Measurements from ENCODE around the gene PPFIA1. TPM values are rescaled to one million over a fixed set of nuclear protein-coding genes. Genes with fewer than 3 reads are reported as not detected.

Gene PPFIA1
- total and polyA plus RNA-seq, 2 of the 8 experiments (the other 6 are each of a cell fraction or from before 2014, with no cell fraction given) = 44.3 to 73.5 TPM

GRCh38 chr11:70364178-70364577 is 93.7 kb downstream of the PPFIA1 start:
- TF ChIP-seq CEBPB (IDR thresholded peaks at IDR 0.05; ENCODE audit: low read depth, low read length) (no peak), FOSL1 (IDR thresholded peaks at IDR 0.05; ENCODE audit: insufficient read depth, low read depth, low read length) (no peak), EP300 (IDR thresholded peaks at IDR 0.05; ENCODE audit: borderline replicate concordance in 1 of 2, low read depth in 2 of 2, low read length in 2 of 2) (no peak), HDAC2 (IDR thresholded peaks at IDR 0.05; ENCODE audit: borderline replicate concordance in 1 of 2, low read depth in 2 of 2, low read length in 2 of 2) (no peak), KDM4A (IDR thresholded peaks at IDR 0.05; ENCODE audit: low read depth, low read length, severe bottlenecking) (no peak)
- TF ChIP-seq, protein P1, sequence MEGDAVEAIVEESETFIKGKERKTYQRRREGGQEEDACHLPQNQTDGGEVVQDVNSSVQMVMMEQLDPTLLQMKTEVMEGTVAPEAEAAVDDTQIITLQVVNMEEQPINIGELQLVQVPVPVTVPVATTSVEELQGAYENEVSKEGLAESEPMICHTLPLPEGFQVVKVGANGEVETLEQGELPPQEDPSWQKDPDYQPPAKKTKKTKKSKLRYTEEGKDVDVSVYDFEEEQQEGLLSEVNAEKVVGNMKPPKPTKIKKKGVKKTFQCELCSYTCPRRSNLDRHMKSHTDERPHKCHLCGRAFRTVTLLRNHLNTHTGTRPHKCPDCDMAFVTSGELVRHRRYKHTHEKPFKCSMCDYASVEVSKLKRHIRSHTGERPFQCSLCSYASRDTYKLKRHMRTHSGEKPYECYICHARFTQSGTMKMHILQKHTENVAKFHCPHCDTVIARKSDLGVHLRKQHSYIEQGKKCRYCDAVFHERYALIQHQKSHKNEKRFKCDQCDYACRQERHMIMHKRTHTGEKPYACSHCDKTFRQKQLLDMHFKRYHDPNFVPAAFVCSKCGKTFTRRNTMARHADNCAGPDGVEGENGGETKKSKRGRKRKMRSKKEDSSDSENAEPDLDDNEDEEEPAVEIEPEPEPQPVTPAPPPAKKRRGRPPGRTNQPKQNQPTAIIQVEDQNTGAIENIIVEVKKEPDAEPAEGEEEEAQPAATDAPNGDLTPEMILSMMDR (IDR thresholded peaks at IDR 0.05; ENCODE audit: control extremely low read depth in 1 of 3, insufficient read depth in 1 of 3, low read depth in 1 of 3, low read length in 3 of 3) = no peak
- H3K27me3 ChIP-seq (replicated peaks in 1 of 4; ENCODE audit: control insufficient read depth in 3 of 4, extremely low read depth in 1 of 4, insufficient read depth in 3 of 4, low read length in 3 of 4) = no peaks in the 10 kb centered on the region
- no peak overlapping the region for H3K14ac ChIP-seq (ENCODE audit: insufficient read length)
- peaks cover 15 to 76% (median 37%) of the 10 kb centered on the region in 4 experiments for H3K36me3 ChIP-seq (ENCODE audit: control insufficient read depth in 2 of 4, insufficient read depth in 4 of 4, low read length in 3 of 4)
- no peak overlapping the region for H4K5ac ChIP-seq (ENCODE audit: insufficient read length, low read depth, low read length)
- H3K4me2 ChIP-seq (ENCODE audit: insufficient read depth in 1 of 2, low read depth in 2 of 2, low read length in 2 of 2) = no peak overlapping the region
- no peak overlapping the region for H4K8ac ChIP-seq (ENCODE audit: extremely low read depth, insufficient read depth, low read length)
- no peak overlapping the region for H3K4me3 ChIP-seq (ENCODE audit: extremely low read depth in 1 of 4, insufficient read depth in 2 of 4, low read depth in 3 of 4, low read length in 4 of 4)
- no peak overlapping the region for H3K23ac ChIP-seq (ENCODE audit: insufficient read length)
- CTCF ChIA-PET (ENCODE audit: partially characterized antibody) = interaction anchor here (0.7 to 1.1 kb wide), 4 partner anchors 15 to 412 kb away, joined by 3 read pairs; no protein-coding TSS in a partner anchor
- H3K4me1 ChIP-seq (replicated peaks in 1 of 4; ENCODE audit: control insufficient read depth in 3 of 4, insufficient read depth in 4 of 4, low read length in 3 of 4) = no peaks in the 10 kb centered on the region
- H2BK120ac ChIP-seq (replicated peaks; ENCODE audit: low read depth, low read length) = no peak overlapping the region
- FAIRE-seq (no peak), DNase-seq (ENCODE audit: low read depth in 1 of 2, low spot score in 2 of 2) (no peak)
- H2BK20ac ChIP-seq (ENCODE audit: low read length) = no peak overlapping the region
- H2AK5ac ChIP-seq (ENCODE audit: low read depth, low read length) = no peak overlapping the region
- H3K56ac ChIP-seq (replicated peaks; ENCODE audit: insufficient read length, low read depth, low read length) = no peak overlapping the region
- no peak overlapping the region for H3K18ac ChIP-seq (ENCODE audit: extremely low read depth, low read length)
- H3K79me1 ChIP-seq (ENCODE audit: low read depth, low read length) = no peaks in the 10 kb centered on the region
- H4K20me1 ChIP-seq (replicated peaks in 1 of 2; ENCODE audit: control insufficient read depth in 1 of 2, insufficient read depth in 2 of 2, low read length in 2 of 2) = peaks cover 4 to 6% of the 10 kb centered on the region in 2 experiments
- WGBS, 2 experiments (ENCODE audit: extremely low coverage in 1 of 2, insufficient coverage in 1 of 2, insufficient read length in 1 of 2, insufficient replicate concordance in 2 of 2, low coverage in 1 of 2, low lambda C conversion rate in 2 of 2, missing lambda C conversion rate in 1 of 2) = 98% methylated on average over 2 of the region's 2 CpGs; no CpG with 5 or more reads in 1 of the 2 experiments
- H2BK12ac ChIP-seq (ENCODE audit: low read depth, low read length) = no peak overlapping the region
- H3K23me2 ChIP-seq (ENCODE audit: low read depth, low read length) = no peaks in the 10 kb centered on the region
- H2BK5ac ChIP-seq (ENCODE audit: low read depth, low read length) = no peak overlapping the region
- H2AFZ ChIP-seq (ENCODE audit: low read length) = no peak overlapping the region
- no peak overlapping the region for H3K27ac ChIP-seq (ENCODE audit: low read depth, low read length)
- no peak overlapping the region for H3K4ac ChIP-seq (replicated peaks; ENCODE audit: insufficient read length, low read depth, low read length)
- POLR2A ChIA-PET (ENCODE audit: partially characterized antibody) = no interaction called here
- H2BK15ac ChIP-seq (ENCODE audit: low read length) = no peak overlapping the region
- no peaks in the 10 kb centered on the region for H3K9me3 ChIP-seq (ENCODE audit: insufficient read depth in 2 of 2, low read depth in 1 of 2, low read length in 1 of 2)
- no peak overlapping the region for H4K91ac ChIP-seq (replicated peaks; ENCODE audit: insufficient read length, low read length)
- no peak overlapping the region for H3K9ac ChIP-seq (replicated peaks in 1 of 4; ENCODE audit: extremely low read depth in 1 of 4, low read depth in 3 of 4, low read length in 3 of 4)
- no peaks in the 10 kb centered on the region for H3K79me2 ChIP-seq (ENCODE audit: control insufficient read depth in 1 of 2, insufficient read depth in 2 of 2, low read length in 2 of 2)

All from H1 (cell line).